Erythroblast (primary cell): ENCODE measurements around the gene DAZAP1.
"Not testable (repeated sequence)": the region's sequence is repeated elsewhere in the genome, so short reads cannot be mapped to it uniquely, and the experiment has no call there.

Source experiments
- DNase-seq, 2 experiments: peaks; one replicate each; lab custom pipeline; 2025; lab: John Stamatoyannopoulos, UW
- GATA1 ChIP-seq: IDR thresholded peaks from 2 replicates; pipeline ENCODE4 v1.6.1; 2011; ENCODE audit warnings: low read depth, mild to moderate bottlenecking, control low read depth, low read length, moderate library complexity
- POLR2A ChIP-seq: IDR thresholded peaks from 2 replicates; pipeline ENCODE4 v1.6.1; 2011; ENCODE audit warnings: mild to moderate bottlenecking, low read length

The DAZAP1 gene

DNA sequence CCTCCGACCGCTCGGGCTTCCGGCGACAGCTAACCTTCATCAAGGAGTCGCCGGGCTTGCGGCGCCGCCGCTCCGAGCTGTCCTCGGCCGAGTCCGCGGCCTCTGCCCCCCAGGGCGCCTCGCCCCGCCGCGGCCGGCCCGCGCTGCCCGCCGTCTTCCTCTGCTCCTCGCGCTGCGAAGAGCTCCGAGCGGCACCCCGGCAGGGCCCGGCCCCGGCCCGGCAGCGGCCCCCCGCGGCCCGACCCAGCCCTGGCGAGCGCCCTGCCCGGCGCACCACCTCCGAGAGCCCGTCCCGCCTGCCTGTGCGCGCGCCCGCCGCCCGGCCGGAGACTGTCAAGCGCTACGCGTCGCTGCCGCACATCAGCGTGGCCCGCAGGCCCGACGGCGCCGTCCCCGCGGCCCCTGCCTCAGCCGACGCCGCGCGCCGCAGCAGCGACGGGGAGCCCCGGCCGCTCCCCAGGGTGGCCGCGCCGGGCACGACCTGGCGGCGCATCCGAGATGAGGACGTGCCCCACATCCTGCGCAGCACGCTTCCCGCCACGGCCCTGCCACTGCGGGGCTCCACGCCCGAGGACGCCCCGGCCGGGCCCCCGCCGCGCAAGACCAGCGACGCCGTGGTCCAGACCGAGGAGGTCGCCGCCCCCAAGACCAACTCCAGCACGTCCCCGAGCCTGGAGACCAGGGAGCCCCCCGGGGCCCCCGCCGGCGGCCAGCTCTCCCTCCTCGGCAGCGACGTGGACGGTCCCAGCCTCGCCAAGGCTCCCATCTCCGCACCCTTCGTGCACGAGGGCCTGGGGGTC, 62.1 kb downstream of the DAZAP1 start:
- no peak for TF ChIP-seq POLR2A
- TF ChIP-seq GATA1: no peak
- DNase-seq: no peak

GRCh38 chr19:1470055-1470304, 62.6 kb downstream of the DAZAP1 start:
- no peak for DNase-seq
- TF ChIP-seq GATA1 (no peak), POLR2A (no peak)

GRCh38 chr19:1470305-1471009, 63.1 kb downstream of the DAZAP1 start:
- TF ChIP-seq GATA1 (no peak), POLR2A (no peak)
- no peak for DNase-seq

- no peak for DNase-seq
- no peak for TF ChIP-seq POLR2A
- no peak for TF ChIP-seq GATA1
Measured at GRCh38 chr19:1471010-1471514, 63.7 kb downstream of the DAZAP1 start.

DNA sequence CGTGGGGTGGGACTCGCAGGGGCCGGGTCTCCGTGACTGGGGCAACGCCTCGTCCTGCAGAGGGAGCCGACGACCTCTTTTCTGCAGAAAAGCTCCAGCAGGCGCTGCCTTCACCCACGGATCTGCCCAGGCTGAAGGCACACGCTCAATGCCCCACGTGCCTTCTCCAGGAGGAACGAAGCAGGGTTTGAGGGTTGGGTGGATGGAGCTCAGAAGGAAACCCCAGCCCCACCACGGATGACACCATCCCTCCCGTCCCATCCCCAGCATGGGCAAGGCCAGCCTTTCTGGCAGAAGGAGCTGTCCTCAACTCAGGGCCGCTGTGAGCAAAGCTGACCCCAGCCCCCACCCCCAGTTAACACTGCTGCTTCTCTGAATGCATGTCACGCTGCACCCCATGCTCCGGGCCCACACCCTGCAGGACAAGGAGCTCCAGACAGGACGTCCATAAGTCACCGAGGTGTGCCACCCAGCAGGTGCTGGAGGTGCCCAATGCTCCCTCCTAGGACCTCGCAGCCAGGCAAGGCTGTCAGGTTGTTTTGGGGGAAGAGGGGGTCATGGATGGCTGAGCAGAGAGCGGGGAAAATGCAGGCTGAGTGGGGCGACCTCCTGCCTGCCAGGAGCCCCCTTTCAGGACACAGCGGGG, 64.3 kb downstream of the DAZAP1 start:
- no peak for DNase-seq
- TF ChIP-seq POLR2A (no peak), GATA1 (no peak)

GRCh38 chr19:1472231-1473084, 65.1 kb downstream of the DAZAP1 start:
- TF ChIP-seq GATA1 (no peak), POLR2A (no peak)

DNA sequence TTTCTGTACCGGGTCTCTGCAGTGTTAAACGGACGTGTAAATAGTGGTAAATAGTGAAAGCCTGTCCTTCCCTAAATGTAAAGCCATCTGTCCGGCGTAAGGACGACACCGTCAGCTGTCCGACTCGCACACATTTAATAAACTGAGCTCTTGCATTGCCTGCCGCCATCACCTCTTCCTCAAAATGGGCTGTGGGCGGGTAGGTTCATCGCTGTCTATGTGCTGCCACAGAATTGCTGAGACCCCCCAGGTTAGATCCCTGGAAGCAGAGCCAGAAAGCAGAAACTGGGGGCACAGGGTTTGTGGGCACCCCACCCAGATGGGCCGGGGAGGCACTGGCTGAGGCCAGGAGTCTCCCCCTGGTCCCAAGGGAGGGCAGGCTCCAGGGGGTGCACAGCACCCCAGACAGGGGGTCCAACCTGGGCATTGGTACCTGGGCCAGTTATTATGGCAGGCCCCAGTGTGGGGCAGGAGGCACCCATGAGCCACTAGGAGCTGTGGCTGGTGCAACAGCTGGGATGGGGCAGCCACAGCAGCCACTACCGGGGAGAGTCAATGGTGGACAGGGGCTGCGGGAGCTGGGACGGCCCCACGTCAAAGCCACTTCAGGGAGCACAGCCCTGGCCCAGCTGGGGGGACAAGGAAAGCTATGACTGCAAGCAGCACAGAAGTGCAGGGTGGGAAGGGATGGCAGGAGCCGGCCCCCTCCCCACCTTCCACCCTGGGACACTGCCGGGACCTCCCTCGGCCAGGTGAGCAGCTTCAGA, 65.9 kb downstream of the DAZAP1 start:
- TF ChIP-seq POLR2A (no peak), GATA1 (no peak)
- DNase-seq: no peak

More at GRCh38 chr19:1472231-1473084, 65.1 kb downstream of the DAZAP1 start:
- DNase-seq: no peak

DNA sequence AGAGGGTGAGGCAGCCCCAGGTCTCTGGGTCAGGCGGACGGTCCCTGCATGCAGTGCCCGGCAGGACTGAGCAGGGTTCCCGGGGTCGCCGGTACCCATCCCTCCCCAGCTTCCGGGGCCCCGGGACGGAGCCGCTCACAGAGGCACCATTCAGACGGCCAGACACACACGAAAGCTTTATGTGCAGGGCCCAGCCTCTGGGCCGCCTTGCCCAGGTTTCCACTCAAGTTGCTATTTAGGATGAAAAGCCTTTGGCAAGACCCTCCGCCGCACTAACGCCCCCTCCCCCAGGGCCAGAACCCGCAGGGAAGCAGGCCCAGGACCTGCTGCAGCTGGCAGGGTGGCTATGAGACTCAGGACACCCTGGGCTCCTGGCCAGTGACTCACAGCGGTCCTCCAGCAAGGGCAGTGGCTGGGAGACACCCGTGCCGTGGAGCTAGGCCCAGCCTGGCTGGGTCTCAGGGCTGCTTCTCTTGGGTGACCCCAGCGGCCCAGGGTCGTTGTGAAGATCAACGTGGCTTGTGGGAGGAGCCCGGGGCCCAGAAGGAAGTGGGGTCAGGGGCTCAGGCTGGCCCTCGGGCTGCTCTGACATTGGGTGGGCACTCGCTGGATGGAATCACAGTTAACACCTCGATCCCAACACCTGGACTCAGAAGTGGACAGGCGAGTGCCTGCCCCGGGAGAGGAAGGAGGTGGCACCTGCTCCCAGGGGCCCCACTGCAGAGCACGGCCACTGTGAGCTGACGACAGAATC, 66.8 kb downstream of the DAZAP1 start:
- TF ChIP-seq GATA1 (no peak), POLR2A (no peak)

GRCh38 chr19:1474765-1475351, 67.5 kb downstream of the DAZAP1 start:
- no peak for DNase-seq
- TF ChIP-seq GATA1 (no peak), POLR2A (no peak)

More for the DNA sequence above, 66.8 kb downstream of the DAZAP1 start:
- no peak for DNase-seq

DNA sequence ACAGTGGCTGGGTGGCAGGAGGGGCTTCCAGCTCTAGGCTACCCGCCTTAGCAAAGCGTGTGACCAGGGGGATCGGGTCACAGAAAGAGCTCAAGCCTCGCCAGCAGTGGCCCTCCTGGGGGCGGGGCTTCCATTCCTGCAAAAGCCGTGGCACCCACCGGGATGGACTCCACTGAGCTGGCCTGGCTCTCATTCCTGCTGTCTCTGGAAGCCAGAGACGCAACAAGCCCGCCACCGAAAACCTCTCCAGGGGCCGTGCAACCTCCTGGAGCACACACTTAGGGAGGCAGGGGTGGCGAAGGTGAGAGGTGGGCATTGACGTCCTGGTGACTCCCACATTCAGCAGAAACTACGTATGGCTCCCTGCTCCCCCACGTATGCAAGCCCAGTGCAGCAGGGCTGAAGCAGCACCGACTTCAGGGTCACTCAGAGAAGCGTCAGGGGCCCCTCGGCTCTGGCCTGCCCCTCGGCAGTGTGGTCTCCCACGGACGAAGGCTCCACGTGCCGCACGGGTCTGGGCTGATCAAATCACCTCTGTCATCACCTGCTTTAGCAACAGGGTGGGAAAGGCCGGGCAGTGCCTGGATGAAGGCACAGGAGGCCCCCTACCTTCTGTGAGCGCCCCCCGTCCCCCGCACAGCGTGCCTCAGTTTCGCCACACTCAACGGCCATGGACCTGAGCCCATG, 68.5 kb downstream of the DAZAP1 start:
- no peak for DNase-seq
- TF ChIP-seq POLR2A (no peak), GATA1 (no peak)

GRCh38 chr19:1477056-1477455, 69.7 kb downstream of the DAZAP1 start:
- not testable (repeated sequence) for DNase-seq
